Measurements from ENCODE around the gene PHF12. TPM values are rescaled to one million over a fixed set of nuclear protein-coding genes. Genes with fewer than 3 reads are reported as not detected.

The PHF12 gene
- total and polyA plus RNA-seq, 2 experiments from 2014 or later: 19.7 to 41.0 TPM

- no peaks in the 10 kb centered on the region for H3K9me2 ChIP-seq (ENCODE audit: insufficient read depth)
- H2AFZ ChIP-seq: no peak overlapping the region
- ATAC-seq (no peak), DNase-seq (ENCODE audit: low spot score) (no peak)
- no peak overlapping the region for H3K4me3 Mint-ChIP-seq
- H3K27me3 Mint-ChIP-seq (ENCODE audit: insufficient read depth, low read depth, poor library complexity): peaks cover 5% of the 10 kb centered on the region
- peaks cover 95% of the 10 kb centered on the region for H3K36me3 Mint-ChIP-seq (ENCODE audit: low read depth)
- H3K4me1 ChIP-seq (ENCODE audit: insufficient read depth): no peaks in the 10 kb centered on the region
- H3K79me2 ChIP-seq (replicated peaks; ENCODE audit: insufficient read depth): peaks cover 19% of the 10 kb centered on the region
- peak overlapping the region; percentile 55; the same call in 1 of the 2 replicates for H3K27ac ChIP-seq (ENCODE audit: low read depth)
- H3K4me1 Mint-ChIP-seq: no peaks in the 10 kb centered on the region
- H3K27me3 ChIP-seq (ENCODE audit: insufficient read depth): no peaks in the 10 kb centered on the region
- peaks cover 16% of the 10 kb centered on the region for H4K20me1 ChIP-seq (replicated peaks; ENCODE audit: insufficient read depth)
- no peak overlapping the region for H3K4me3 ChIP-seq
- TF ChIP-seq POLR2AphosphoS5 (IDR thresholded peaks at IDR 0.05; ENCODE audit: low read depth) (no peak), STAT1 (IDR thresholded peaks at IDR 0.05; ENCODE audit: unreplicated experiment) (no peak), EZH2phosphoT487 (IDR thresholded peaks at IDR 0.05; ENCODE audit: unreplicated experiment) (no peak), ETS1 (IDR thresholded peaks at IDR 0.05) (no peak), ZNF331 (CRISPR knock-in tag; IDR thresholded peaks at IDR 0.05; ENCODE audit: low read depth) (no peak), JUNB (IDR thresholded peaks at IDR 0.05; ENCODE audit: unreplicated experiment) (no peak)
- H3K9me3 Mint-ChIP-seq: no peaks in the 10 kb centered on the region; the same call in 2 of the 3 replicates
- H3K27ac Mint-ChIP-seq: no peak overlapping the region
- no peak overlapping the region for H3K4me2 ChIP-seq
- peaks cover 72% of the 10 kb centered on the region for H3F3A ChIP-seq (replicated peaks; ENCODE audit: low read depth)
- peaks cover 79% of the 10 kb centered on the region for H3K36me3 ChIP-seq (ENCODE audit: insufficient read depth)
Measured at GRCh38 chr17:28917465-28917864, 33.9 kb downstream of the PHF12 start.

- H3K27me3 ChIP-seq (ENCODE audit: insufficient read depth): no peaks in the 10 kb centered on the region
- peaks cover 71% of the 10 kb centered on the region for H3F3A ChIP-seq (replicated peaks; ENCODE audit: low read depth)
- no peak overlapping the region for H3K27ac ChIP-seq (ENCODE audit: low read depth)
- no peak for DNase-seq (ENCODE audit: low spot score)
- H3K4me3 Mint-ChIP-seq: no peak overlapping the region
- no peaks in the 10 kb centered on the region; the same call in 2 of the 3 replicates for H3K9me3 Mint-ChIP-seq
- H3K27ac Mint-ChIP-seq: no peak overlapping the region
- ATAC-seq: no peak
- H3K4me2 ChIP-seq: no peak overlapping the region
- H2AFZ ChIP-seq: no peak overlapping the region
- no peaks in the 10 kb centered on the region for H3K4me1 Mint-ChIP-seq
- peaks cover 17% of the 10 kb centered on the region for H3K79me2 ChIP-seq (replicated peaks; ENCODE audit: insufficient read depth)
- no peak overlapping the region for H3K4me3 ChIP-seq
- H3K36me3 ChIP-seq (ENCODE audit: insufficient read depth): peaks cover 79% of the 10 kb centered on the region
- H4K20me1 ChIP-seq (replicated peaks; ENCODE audit: insufficient read depth): peaks cover 13% of the 10 kb centered on the region
- no peak for TF ChIP-seq ZNF462 (CRISPR knock-in tag; IDR thresholded peaks at IDR 0.05)
- TF ChIP-seq CTCF (conservative IDR thresholded peaks at IDR 0.05; ENCODE audit: low read depth in 2 of 2): no peak
- H3K36me3 Mint-ChIP-seq (ENCODE audit: low read depth): peaks cover 96% of the 10 kb centered on the region
- H3K27me3 Mint-ChIP-seq (ENCODE audit: insufficient read depth, low read depth, poor library complexity): peaks cover 9% of the 10 kb centered on the region
- no peaks in the 10 kb centered on the region for H3K4me1 ChIP-seq (ENCODE audit: insufficient read depth)
- H3K9me2 ChIP-seq (ENCODE audit: insufficient read depth): no peaks in the 10 kb centered on the region
Measured at GRCh38 chr17:28917029-28917428, 34.3 kb downstream of the PHF12 start.

Measured in GM23338 (cell line).